GM18499 (cell line): ENCODE results near the gene TBX3.

Source experiments
- ATAC-seq: cut with Tn5 transposase; IDR thresholded peaks from one replicate; pipeline ENCODE4 v1.9.1; 2021; ENCODE audit warnings: moderate number of reproducible peaks; ENCODE audit not compliant: insufficient read depth, unreplicated experiment

TBX3 gene

GRCh38 chr12:114669401-114670290 lies 14.3 kb downstream of the TBX3 start:
- ATAC-seq: no peak

- ATAC-seq: no peak
These were observed 15.1 kb downstream of the TBX3 start for GRCh38 chr12:114668886-114669288.

- no peak for ATAC-seq
These were observed 15.7 kb downstream of the TBX3 start for GRCh38 chr12:114668151-114668885.

GRCh38 chr12:114667669-114668150 lies 16.3 kb downstream of the TBX3 start:
- no peak for ATAC-seq

GRCh38 chr12:114666746-114667668 lies 17.0 kb downstream of the TBX3 start:
- ATAC-seq: no peak

- no peak for ATAC-seq
These were observed 18.3 kb downstream of the TBX3 start for GRCh38 chr12:114665411-114666260.

- ATAC-seq: no peak
These were observed 19.2 kb downstream of the TBX3 start for GRCh38 chr12:114664651-114665320.

- ATAC-seq: no peak
These were observed 21.3 kb downstream of the TBX3 start for GRCh38 chr12:114662512-114663177.

GRCh38 chr12:114661245-114661644 lies 22.7 kb downstream of the TBX3 start:
- ATAC-seq: no peak

GRCh38 chr12:114659084-114659483 lies 24.9 kb downstream of the TBX3 start:
- ATAC-seq: no peak

- ATAC-seq: no peak
These were observed 26.0 kb downstream of the TBX3 start for GRCh38 chr12:114658002-114658441.

GRCh38 chr12:114657597-114657920 lies 26.4 kb downstream of the TBX3 start:
- no peak for ATAC-seq

- ATAC-seq: no peak
These were observed 26.9 kb downstream of the TBX3 start for GRCh38 chr12:114656906-114657596.

GRCh38 chr12:114655934-114656749 lies 27.8 kb downstream of the TBX3 start:
- ATAC-seq: no peak

GRCh38 chr12:114649585-114649984 lies 34.4 kb downstream of the TBX3 start:
- no peak for ATAC-seq

- ATAC-seq: no peak
These were observed 35.3 kb downstream of the TBX3 start for GRCh38 chr12:114648711-114649110.
